Spinal cord (tissue), 10 donors: ENCODE results near the gene LRRC8C. TPM values are rescaled to one million over a fixed set of nuclear protein-coding genes. Genes with fewer than 3 reads are reported as not detected.
A peak's percentile ranks its signal among the peaks of the same experiment; 100 is the strongest.
"Not testable (repeated sequence)": the region's sequence is repeated elsewhere in the genome, so short reads cannot be mapped to it uniquely, and the experiment has no call there.

ENCODE experiments used
- DNase-seq, 6 donors: peaks; one replicate each; pipeline versions ENCODE4 v3.0.0 to v3.0.0-alpha.2; 2013 to 2015; ENCODE audit warnings: low spot score in 6 of 6, low read depth in 4 of 6
- H3K27ac ChIP-seq: one replicate; pipeline ENCODE4 v1.5.1; 2013; ENCODE audit warnings: low read depth, low read length, control low read depth
- H3K27me3 ChIP-seq: one replicate; pipeline ENCODE4 v1.6.1; 2013; ENCODE audit warnings: low read length; ENCODE audit not compliant: control insufficient read depth, insufficient read depth
- H3K36me3 ChIP-seq: one replicate; pipeline ENCODE4 v1.6.1; 2013; ENCODE audit warnings: low read length; ENCODE audit not compliant: control insufficient read depth, insufficient read depth
- H3K4me1 ChIP-seq: one replicate; pipeline ENCODE4 v1.6.1; 2013; ENCODE audit warnings: low read length; ENCODE audit not compliant: control insufficient read depth, insufficient read depth
- H3K4me3 ChIP-seq: one replicate; pipeline ENCODE4 v1.5.1; 2013; ENCODE audit warnings: low read depth, low read length, control low read depth
- H3K9me3 ChIP-seq: one replicate; pipeline ENCODE4 v1.6.1; 2013; ENCODE audit warnings: low read length; ENCODE audit not compliant: control insufficient read depth, insufficient read depth
- WGBS: methylation state at CpG from one replicate; pipeline ENCODE4 v1.1.5; 2013; ENCODE audit warnings: missing lambda C conversion rate; ENCODE audit not compliant: insufficient coverage; 5-methylcytosine and 5-hydroxymethylcytosine counted together
- polyA plus RNA-seq, 2 donors: library from polyadenylated mRNA; unstranded; fragments of 120-200 nt; gene quantifications; one replicate each; pipeline ENCODE4 v1.2.1, GENCODE V29; 2013; ENCODE audit not compliant: insufficient read length in 2 of 2
- total RNA-seq, 2 donors: library from RNA; depleted of rRNA in 1 of 2; stranded (reverse); fragments of 120-200 nt in 1 of 2; fragments of >200 nt in 1 of 2; gene quantifications; one replicate each; pipeline versions ENCODE4 v1.2.3 to v1.2.4, GENCODE V29; 2013 to 2014
- donor health status: healthy.

The LRRC8C gene
- total and polyA plus RNA-seq, 4 donors = 10.5 to 19.7 (median 17.1) TPM

- Histone ChIP-seq H3K9me3 (no peaks in the 10 kb centered on the region), H3K4me1 (peaks cover 4% of the 10 kb centered on the region), H3K27ac (no peak overlapping the region), H3K36me3 (no peaks in the 10 kb centered on the region), H3K27me3 (no peaks in the 10 kb centered on the region), H3K4me3 (no peak overlapping the region)
- DNase-seq = peak in 2 of 6 donors; percentile 20 to 52
- WGBS = 60% methylated on average over 3 of the region's 3 CpGs
Observed at GRCh38 chr1:89615676-89616598, 17.0 kb upstream of the LRRC8C start.

- H3K27me3 ChIP-seq = no peaks in the 10 kb centered on the region
- no peak overlapping the region for H3K27ac ChIP-seq
- WGBS = 88% methylated on average over 1 of the region's 2 CpGs
- no peaks in the 10 kb centered on the region for H3K36me3 ChIP-seq
- no peaks in the 10 kb centered on the region for H3K9me3 ChIP-seq
- no peak overlapping the region for H3K4me3 ChIP-seq
- DNase-seq = no peak
- peaks cover 4% of the 10 kb centered on the region for H3K4me1 ChIP-seq
Observed at GRCh38 chr1:89616844-89617627, 15.9 kb upstream of the LRRC8C start.

GRCh38 chr1:89620664-89621063, 12.3 kb upstream of the LRRC8C start:
- peaks cover 4% of the 10 kb centered on the region for H3K4me1 ChIP-seq
- no peak overlapping the region for H3K4me3 ChIP-seq
- H3K36me3 ChIP-seq = no peaks in the 10 kb centered on the region
- no peak for DNase-seq
- H3K27ac ChIP-seq = no peak overlapping the region
- no peaks in the 10 kb centered on the region for H3K9me3 ChIP-seq
- WGBS = no CpG with 5 or more reads among the region's 3 CpGs
- no peaks in the 10 kb centered on the region for H3K27me3 ChIP-seq

- WGBS = no CpG with 5 or more reads among the region's 3 CpGs
- no peaks in the 10 kb centered on the region for H3K9me3 ChIP-seq
- H3K4me1 ChIP-seq = no peaks in the 10 kb centered on the region
- H3K27ac ChIP-seq = no peak overlapping the region
- no peaks in the 10 kb centered on the region for H3K36me3 ChIP-seq
- no peak overlapping the region for H3K4me3 ChIP-seq
- peak in 1 of 6 donors; percentile 3 for DNase-seq
- no peaks in the 10 kb centered on the region for H3K27me3 ChIP-seq
Observed at GRCh38 chr1:89622895-89623294, 10.0 kb upstream of the LRRC8C start.

- WGBS = no CpG with 5 or more reads among the region's 1 CpG
- no peaks in the 10 kb centered on the region for H3K4me1 ChIP-seq
- no peaks in the 10 kb centered on the region for H3K9me3 ChIP-seq
- no peak for DNase-seq
- no peak overlapping the region for H3K27ac ChIP-seq
- no peaks in the 10 kb centered on the region for H3K27me3 ChIP-seq
- no peaks in the 10 kb centered on the region for H3K36me3 ChIP-seq
- H3K4me3 ChIP-seq = no peak overlapping the region
Observed at GRCh38 chr1:89624314-89624713, 8.6 kb upstream of the LRRC8C start.

GRCh38 chr1:89624715-89625323, 8.1 kb upstream of the LRRC8C start:
- H3K36me3 ChIP-seq = no peaks in the 10 kb centered on the region
- H3K4me3 ChIP-seq = no peak overlapping the region
- no peaks in the 10 kb centered on the region for H3K27me3 ChIP-seq
- H3K27ac ChIP-seq = no peak overlapping the region
- 86% methylated on average over 2 of the region's 4 CpGs for WGBS
- H3K9me3 ChIP-seq = no peaks in the 10 kb centered on the region
- H3K4me1 ChIP-seq = no peaks in the 10 kb centered on the region
- DNase-seq = no peak

- no peaks in the 10 kb centered on the region for H3K9me3 ChIP-seq
- H3K36me3 ChIP-seq = no peaks in the 10 kb centered on the region
- no peak for DNase-seq
- peaks cover 5% of the 10 kb centered on the region for H3K4me1 ChIP-seq
- H3K27me3 ChIP-seq = no peaks in the 10 kb centered on the region
- H3K27ac ChIP-seq = no peak overlapping the region
- no peak overlapping the region for H3K4me3 ChIP-seq
Observed at GRCh38 chr1:89627596-89627962, 5.3 kb upstream of the LRRC8C start.

- DNase-seq = no peak
- Histone ChIP-seq H3K4me3 (no peak overlapping the region), H3K27me3 (no peaks in the 10 kb centered on the region), H3K27ac (no peak overlapping the region), H3K36me3 (no peaks in the 10 kb centered on the region), H3K9me3 (no peaks in the 10 kb centered on the region), H3K4me1 (peaks cover 11% of the 10 kb centered on the region)
- WGBS = no CpG with 5 or more reads among the region's 2 CpGs
Observed at GRCh38 chr1:89629146-89629545, 3.8 kb upstream of the LRRC8C start.

GRCh38 chr1:89629600-89629999, 3.3 kb upstream of the LRRC8C start:
- H3K9me3 ChIP-seq, H3K27me3 ChIP-seq, H3K4me3 ChIP-seq, H3K36me3 ChIP-seq, H3K27ac ChIP-seq, DNase-seq: not testable (repeated sequence)
- WGBS = no CpG with 5 or more reads among the region's 2 CpGs
- H3K4me1 ChIP-seq = peaks cover 11% of the 10 kb centered on the region
